ENCODE measurements around the gene ABCB1.

DNA sequence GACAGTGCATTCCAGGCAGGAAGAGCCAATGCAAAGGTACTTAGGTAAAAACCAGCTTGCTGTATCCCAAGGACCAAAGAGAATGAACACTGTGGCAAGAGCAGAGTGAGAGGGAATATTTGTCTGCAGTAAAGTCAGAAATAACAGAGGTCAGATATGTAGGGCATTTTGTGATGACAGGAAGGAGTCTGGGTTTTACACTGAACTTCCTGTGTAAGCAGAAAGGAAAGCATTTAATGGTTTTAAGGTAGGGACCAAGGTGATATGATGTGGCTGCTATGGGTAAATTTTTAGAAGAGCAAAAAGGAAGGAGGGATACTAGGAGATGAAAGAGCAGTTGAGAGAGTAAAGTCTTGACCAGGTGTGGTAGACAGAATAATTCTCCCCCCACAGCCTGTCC, 10.1 kb downstream of the ABCB1 start:
- TF ChIP-seq EZH2 (conservative IDR thresholded peaks at IDR 0.05; ENCODE audit: low read depth, low read length) (no peak), ZNF205 (CRISPR knock-in tag; IDR thresholded peaks at IDR 0.05) (no peak), POLR2A (IDR thresholded peaks at IDR 0.05; ENCODE audit: insufficient read depth in 1 of 2, low read depth in 2 of 2, low read length in 2 of 2) (no peak), ELF1 (CRISPR knock-in tag; IDR thresholded peaks at IDR 0.05) (no peak), EP300 (IDR thresholded peaks at IDR 0.05; ENCODE audit: low read depth in 2 of 2, low read length in 2 of 2) (no peak), EP300 (CRISPR knock-in tag; IDR thresholded peaks at IDR 0.05; ENCODE audit: borderline replicate concordance) (no peak), NFE2L2 (IDR thresholded peaks at IDR 0.05; ENCODE audit: low read length) (no peak)
- TF ChIP-seq, protein P1, sequence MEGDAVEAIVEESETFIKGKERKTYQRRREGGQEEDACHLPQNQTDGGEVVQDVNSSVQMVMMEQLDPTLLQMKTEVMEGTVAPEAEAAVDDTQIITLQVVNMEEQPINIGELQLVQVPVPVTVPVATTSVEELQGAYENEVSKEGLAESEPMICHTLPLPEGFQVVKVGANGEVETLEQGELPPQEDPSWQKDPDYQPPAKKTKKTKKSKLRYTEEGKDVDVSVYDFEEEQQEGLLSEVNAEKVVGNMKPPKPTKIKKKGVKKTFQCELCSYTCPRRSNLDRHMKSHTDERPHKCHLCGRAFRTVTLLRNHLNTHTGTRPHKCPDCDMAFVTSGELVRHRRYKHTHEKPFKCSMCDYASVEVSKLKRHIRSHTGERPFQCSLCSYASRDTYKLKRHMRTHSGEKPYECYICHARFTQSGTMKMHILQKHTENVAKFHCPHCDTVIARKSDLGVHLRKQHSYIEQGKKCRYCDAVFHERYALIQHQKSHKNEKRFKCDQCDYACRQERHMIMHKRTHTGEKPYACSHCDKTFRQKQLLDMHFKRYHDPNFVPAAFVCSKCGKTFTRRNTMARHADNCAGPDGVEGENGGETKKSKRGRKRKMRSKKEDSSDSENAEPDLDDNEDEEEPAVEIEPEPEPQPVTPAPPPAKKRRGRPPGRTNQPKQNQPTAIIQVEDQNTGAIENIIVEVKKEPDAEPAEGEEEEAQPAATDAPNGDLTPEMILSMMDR (CRISPR knock-in tag; IDR thresholded peaks at IDR 0.05), result no peak
